GM19238 (cell line): ENCODE measurements around the gene PAPOLG.

Experiments used
- DNase-seq: peaks from one replicate; pipeline ENCODE4 v3.0.0; 2011; ENCODE audit warnings: low spot score; ENCODE audit not compliant: insufficient read length

The PAPOLG gene

GRCh38 chr2:60756097-60757087 lies at the start of gene PAPOLG:
Gene PAPOLG (plus strand): TSS chr2:60756268. CDS start chr2:60756479, 211 bp downstream.
- peak; percentile 86 for DNase-seq

DNA sequence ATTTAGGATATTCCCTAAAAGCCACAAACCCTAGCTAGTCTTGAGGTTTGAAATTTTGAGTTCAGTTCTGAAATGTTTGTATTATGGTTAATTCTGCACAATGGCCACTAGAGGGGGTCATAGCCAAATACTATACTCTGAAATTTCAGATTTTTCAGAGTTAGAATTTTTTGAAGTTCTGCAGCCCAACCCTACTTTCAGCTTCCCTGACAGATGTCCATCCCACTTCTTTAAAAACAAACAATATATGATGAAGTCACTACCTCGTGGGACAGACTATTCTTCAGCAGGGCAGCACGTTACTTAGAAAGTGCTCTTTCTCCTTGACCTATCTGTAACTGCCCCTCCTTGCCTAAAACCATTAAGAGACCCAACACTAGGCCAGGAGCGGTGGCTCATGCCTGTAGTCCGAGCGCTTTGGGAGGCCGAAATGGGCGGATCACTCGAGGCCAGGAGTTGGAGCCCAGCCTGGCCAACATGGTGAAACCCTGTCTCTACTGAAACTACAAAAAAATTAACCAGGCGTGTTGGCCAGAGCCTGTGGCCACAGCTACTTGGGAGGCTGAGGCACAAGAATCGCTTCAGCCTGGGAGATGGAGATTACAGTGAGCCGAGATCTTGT lies 48.2 kb upstream of the PAPOLG start:
- peak; percentile 22 for DNase-seq

GRCh38 chr2:60708630-60709320 lies 47.3 kb upstream of the PAPOLG start:
- no peak for DNase-seq

DNA sequence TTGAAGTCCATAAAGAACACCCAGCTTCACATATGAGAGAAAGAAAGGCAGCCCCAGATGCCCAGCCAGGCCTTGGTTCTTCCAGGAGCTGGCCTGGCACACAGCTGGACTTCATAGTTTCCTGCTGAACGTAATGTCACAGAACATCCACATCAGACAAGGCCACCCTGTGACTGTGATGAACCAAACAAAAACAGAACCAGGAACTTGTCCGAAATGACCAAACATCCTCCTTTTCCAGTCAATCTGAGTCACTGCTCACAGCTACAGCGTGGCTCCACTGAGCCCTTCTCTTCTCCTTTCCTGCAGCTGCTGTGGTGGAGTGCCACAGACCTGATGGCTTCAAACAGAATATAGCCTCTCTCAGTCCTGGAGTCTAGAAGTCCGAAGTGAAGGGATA lies 45.4 kb upstream of the PAPOLG start:
- no peak for DNase-seq

GRCh38 chr2:60715561-60715960 lies 40.5 kb upstream of the PAPOLG start:
- no peak for DNase-seq

- no peak for DNase-seq
Observed at GRCh38 chr2:60717691-60718090, 38.4 kb upstream of the PAPOLG start.

GRCh38 chr2:60719331-60719730 lies 36.7 kb upstream of the PAPOLG start:
- DNase-seq: no peak

DNA sequence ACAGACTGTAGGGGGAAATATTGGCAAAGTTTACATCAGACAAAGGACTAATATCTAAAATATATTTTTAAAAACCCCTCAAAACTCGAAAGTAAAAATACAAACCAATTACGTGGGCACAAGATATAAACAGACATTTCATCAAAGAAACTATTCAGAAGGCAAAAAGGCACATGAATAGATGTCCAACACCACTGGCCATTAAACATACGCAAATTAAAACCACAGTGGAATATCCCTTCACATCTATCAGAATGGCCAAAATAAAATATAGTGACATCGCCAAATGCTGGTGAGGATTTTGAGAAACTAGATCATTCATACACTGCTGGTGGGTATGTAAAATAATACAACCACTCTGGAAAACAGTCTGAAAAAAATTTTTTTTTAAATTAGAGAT lies 30.6 kb upstream of the PAPOLG start:
- no peak for DNase-seq

- no peak for DNase-seq
Observed at GRCh38 chr2:60728855-60729254, 27.2 kb upstream of the PAPOLG start.

DNA sequence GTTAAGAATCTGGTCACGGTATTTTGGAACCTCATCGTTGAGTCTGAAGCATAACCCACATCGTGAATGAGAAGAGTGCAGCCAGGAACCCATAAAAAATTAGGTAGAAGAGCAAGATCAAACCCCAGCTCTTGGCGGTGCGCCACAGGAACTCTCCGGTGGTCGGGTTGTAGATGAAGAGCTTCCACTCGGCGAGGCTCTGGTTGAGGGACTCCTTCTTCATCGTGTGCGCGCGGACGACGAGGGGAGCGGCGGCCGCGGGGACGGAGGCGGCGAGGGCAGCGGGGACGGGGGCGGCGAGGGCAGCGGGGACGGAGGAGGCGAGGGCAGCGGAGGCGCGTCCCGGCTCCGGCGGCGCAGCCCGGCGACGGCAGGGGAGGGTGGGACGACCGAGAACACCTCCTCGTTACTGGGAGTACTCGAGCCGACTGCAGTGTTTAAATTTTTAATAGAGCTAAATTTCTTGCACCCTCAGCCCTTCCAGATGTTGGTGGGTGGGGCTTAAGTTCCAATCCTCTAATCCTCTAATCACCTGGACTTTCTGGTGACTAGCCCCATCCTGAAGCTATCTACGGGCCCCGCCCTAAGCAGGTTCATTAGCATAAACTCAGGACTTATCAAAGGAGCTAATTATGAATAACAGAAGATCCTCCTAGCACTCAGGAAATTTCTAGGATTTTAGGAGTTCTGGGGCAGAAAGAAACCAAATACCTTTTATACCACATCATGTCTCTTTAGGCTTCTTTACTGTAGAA lies 20.4 kb upstream of the PAPOLG start:
- no peak for DNase-seq

GRCh38 chr2:60738679-60739078 lies 17.4 kb upstream of the PAPOLG start:
- DNase-seq: no peak

DNA sequence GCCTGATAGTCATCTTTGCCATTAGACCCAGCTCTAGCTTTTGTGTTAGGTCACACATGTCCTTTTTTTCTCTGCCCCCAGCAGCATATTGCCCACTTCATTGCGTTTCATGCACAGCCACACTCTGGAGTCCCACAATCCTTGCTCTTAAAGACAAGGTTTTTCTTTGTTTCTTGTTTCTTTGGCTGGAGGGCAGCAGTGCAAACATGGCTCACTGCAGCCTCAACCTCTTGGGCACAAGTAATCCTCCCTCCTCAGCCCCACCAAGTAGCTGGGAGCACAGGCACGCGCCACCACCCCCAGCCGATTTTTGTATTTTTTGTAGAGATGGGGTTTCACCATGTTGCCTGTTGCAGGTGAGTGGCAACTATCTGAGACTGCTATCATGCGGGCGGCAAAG lies 16.9 kb upstream of the PAPOLG start:
- no peak for DNase-seq

GRCh38 chr2:60741576-60741975 lies 14.5 kb upstream of the PAPOLG start:
- no peak for DNase-seq

- no peak for DNase-seq
Observed at GRCh38 chr2:60742419-60742818, 13.6 kb upstream of the PAPOLG start.

DNA sequence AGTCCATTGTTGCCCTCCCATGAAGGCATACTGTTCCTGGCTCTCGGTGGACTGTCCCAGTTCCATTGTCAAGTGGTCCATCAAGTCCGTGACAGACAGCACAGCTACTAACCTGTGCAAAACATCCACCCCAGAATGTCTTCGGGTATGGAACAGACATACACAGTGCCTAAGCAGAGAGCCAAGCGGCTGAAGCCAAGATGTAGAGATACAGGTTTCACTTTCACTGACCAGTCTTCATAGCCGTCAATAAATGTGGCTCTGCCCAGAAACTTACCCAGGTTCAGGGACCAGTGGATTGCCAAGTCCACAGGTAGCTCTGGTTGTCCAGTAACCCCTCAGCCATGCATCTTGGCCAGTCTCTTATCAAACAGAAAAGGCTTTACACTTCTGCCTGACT lies 10.7 kb upstream of the PAPOLG start:
- no peak for DNase-seq

DNA sequence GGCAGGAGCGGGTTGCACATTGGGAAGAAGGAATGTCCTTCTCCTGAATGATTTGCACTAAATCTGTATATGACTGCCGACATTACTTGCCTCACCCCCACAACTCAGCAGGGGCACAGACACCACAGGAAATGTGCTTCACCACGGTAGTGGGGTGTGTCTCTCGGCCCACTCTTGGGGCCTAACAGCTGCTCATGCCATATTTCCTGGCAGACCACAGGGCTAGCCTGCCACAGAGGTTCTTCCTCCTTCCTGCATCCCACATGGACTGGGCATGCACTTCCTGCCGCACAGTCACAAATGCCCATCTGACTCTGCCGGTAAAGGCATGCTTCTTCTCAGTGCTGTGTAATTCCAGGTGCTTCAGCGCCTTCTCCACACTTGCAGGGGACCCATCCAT lies 10.3 kb upstream of the PAPOLG start:
- DNase-seq: no peak

DNA sequence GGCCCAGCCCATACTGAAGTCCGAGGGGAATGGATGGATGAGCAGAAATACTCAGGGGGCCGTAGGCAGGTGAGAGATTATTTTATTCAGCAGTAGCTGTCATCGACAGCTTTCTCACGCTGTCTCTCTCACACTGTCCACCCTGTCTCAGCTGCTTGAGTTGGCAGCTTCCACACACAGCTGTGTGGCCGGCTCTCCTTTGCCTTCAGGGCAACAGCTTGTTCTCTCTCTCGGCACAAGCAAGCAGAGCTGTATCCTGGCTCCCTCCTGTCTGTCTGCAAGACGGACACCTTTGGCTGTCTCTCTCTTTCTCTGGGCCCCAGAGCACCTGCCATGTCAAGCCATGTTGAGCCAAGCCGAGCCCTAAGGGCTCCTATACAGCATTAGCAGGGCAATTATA lies 9.8 kb upstream of the PAPOLG start:
- DNase-seq: no peak

GRCh38 chr2:60759654-60760053 lies 3.6 kb downstream of the PAPOLG start:
- no peak for DNase-seq

DNA sequence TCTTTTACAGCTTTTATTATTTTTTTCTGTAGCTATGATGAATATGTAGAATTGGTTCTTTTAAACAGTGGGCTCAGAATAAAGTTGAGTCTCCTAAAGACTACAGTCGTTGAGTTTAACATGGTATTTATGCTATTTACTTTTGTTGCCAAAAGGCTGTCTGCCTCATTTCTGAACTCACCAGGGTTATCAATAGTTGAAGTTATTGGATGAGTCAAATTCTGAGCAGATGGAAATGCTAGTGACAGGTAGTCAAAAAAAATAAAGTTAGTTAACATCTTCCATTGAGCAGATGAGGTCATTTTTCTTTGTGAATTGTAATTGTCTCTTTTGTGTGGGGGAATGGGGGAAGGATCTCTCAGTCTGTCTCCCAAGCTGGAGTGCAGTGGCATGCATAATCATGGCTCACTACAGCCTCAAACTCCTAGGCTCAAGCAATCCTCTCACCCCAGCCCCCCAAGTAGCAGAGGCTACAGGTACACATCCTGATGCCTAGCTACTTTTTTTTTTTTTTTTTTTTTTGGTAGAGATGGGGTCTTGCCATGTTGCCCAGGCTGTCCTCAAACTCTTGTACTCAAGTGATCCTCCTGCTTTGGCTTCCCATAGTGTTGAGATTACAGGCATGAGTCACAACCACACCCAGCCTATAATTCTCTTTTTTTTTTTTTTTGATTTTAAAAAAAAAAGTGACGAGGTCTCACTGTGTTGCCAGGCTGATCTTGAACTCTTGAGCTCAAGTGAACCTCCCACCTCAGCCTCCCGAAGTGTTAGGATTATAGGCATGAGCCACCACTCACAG lies 8.9 kb downstream of the PAPOLG start:
- no peak for DNase-seq

DNA sequence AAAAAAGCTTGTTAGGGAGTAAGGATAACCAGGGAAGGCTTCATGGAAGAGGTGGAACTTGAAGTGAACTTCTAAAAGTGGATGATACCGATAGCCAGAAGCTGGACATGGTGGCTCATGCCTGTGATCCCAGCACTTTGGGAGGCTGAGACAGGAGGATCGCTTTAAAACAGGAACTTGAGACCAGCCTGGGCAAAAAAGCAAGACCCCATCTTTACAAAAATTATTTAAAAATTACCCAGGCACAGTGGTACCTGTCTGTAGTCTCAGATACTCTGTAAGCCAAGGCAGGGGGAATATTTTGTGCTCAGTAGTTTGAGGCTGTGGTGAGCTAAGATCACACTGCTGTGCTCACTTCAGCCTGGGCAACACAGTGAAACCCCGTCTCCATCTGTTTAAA lies 10.2 kb downstream of the PAPOLG start:
- DNase-seq: no peak

DNA sequence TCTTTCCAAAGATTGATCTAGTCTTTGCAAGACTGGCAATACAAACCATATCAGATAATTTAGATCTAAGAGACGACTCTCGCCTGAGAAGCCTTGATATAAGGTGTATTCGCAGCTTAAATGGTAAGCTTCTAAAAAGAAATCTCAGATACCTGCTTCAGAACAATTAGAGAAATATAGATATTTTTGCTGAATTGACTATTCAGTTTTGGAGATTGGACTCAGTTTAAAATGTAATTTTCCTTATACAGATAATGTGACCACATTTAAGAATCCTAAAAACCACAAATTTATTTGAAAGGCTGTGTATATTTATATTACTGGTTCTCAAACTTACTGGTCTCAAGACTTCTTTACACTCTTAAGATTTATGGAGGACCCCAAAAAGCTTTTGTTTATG lies 15.4 kb downstream of the PAPOLG start:
- no peak for DNase-seq
